ENCODE results near the gene ACOT8.
"Not testable (repeated sequence)": the region's sequence is repeated elsewhere in the genome, so short reads cannot be mapped to it uniquely, and the experiment has no call there.

ACOT8 gene

DNA sequence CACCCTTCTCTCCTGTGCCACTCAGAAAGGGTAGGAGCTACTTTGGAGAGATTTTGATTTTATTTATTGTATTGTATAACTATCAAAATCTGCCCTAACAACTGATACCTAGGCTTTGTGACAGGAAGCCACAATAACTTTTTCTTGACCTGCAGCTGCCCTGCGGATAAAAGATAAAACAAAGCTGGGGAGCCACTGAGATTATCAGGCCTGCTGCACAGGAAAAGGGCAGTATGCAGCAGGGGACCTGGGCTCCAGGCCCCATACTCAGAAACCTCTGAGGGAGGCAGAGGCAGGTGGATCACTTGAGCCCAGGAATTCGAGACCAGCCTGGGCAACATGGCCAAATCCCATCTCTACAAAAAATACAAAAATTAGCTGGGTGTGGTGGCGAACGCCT lies 24.6 kb downstream of the ACOT8 start:
- in situ Hi-C loops (cut with MboI; ENCODE audit: low sequenced_read_pairs) = no loop called here

DNA sequence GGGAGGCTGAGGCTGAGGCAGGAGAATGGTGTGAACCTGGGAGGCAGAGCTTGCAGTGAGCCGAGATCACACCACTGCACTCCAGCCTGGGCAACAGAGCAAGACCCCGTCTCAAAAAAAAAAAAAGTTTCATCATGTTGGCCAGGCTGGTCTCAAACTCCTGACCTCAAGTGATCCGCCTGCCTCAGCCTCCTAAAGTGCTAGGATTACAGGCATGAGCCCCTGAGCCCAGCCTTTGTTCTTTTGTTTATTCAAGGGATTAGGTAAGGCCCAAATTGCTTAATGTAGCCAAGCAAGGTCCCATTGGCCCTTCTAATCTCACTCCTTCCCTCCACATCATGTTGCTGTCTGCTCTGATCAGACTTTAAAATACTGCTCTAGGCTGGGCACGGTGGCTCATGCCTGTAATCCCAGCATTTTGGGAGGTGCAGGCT lies 27.5 kb downstream of the ACOT8 start:
- in situ Hi-C loops (cut with MboI; ENCODE audit: low sequenced_read_pairs) = not testable (repeated sequence)

DNA sequence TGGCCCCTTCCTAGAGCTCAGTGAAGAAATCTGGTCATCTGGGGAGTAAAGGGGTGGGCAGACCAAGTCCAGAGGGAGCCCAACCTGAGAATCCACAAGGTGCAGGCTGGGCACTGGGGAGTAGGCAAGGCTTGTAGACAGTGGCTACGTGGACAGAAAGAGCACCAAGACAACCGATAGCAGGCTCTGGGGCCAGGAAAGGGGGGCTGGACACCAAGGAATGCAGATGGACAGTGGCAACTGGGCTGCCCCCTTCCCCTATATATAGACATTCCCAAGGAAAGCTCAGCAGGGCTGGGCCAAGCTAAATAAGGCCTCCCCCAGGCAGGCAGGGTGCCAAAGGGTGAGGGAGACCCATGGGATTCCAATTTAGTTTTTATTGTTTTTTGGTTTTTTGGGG lies 28.6 kb downstream of the ACOT8 start:
- in situ Hi-C loops (cut with MboI; ENCODE audit: low sequenced_read_pairs) = no loop called here

DNA sequence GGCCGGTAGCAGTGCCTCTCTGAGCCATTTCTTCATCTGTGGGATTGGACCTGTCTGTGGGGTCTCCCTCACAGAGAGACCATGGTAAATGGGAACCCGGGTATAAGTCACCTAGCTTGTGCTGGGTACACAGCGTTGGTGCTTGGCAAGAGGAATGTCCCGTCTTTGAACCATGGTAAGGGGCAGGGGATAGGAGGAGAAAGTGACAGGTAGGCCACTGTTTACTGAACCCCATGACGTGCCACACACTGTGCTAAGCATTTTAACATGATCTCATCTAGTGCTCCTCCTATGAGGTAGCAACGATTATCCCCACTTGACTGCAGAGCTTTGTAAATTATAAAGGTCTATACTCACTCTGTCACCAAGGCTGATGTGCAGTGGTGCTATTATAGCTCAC lies 29.5 kb downstream of the ACOT8 start:
- in situ Hi-C loops (cut with MboI; ENCODE audit: low sequenced_read_pairs) = no loop called here

DNA sequence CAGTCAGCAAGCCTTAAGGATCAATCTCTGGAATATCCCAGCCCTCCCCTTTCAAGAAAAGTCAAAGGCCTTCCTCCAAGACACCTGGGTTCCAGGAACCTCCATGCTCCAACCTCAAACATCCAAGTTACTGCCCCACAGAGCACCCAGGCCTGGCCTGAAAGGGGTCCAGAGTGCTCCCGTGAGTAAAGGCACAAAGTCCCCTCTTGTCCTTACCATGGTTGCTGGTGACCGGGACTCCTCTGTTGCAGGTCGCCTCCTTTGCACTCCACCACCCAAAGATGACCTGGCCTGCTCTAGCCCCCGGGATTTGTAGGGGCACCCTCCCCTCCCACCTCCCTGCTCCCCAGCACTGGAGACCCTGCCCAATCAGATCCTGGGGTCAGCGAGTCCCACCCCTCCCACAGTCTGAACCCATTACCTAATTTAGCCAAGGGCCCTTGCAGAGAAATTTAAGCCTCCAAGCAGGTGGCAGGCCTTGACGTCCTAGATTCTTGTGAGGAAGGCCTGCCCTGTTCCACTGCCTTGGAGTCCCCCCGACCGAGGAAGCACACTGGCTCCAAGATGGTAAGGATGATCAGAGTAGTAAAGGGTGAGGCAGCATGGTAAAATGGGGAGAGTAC lies 30.1 kb downstream of the ACOT8 start, which contains the start of gene TNNC2:
Gene TNNC2, minus strand, starts transcription at position 283 of the 623 bp plus-strand sequence. Its CDS starts 64 bp downstream, at position 219.
- in situ Hi-C loops (cut with MboI; ENCODE audit: low sequenced_read_pairs) = no loop called here

DNA sequence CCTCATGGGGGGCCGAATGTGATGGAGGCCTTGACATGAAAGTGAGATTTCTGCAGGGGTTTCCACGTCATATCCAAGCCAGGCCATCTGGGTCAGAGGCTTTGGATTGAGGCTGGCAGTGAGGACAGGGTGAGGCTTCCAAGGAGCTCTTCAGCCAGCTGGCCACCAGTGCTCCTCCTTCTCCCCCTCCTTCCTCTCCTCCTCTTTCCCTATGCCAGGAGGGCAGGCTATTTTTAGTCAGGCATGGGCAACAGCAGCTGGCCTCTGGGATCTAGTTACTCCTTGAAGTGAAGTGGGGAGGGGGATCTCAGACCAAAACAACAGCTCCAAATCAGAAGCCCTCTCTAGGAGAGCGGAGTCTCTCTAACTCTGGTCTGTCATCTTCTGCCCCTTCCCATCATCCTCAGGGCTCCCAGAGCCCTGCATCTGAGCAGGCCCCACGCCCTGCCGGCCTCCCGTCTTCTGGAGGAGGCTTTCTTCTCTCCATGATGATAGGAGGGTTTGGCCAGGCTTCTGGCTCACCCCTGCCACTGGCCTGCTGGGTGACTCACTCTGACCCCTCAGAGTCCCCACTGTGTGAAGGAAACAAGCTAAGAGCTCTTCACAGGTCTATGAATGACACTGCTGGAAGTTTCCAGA lies 30.7 kb downstream of the ACOT8 start:
- in situ Hi-C loops (cut with MboI; ENCODE audit: low sequenced_read_pairs) = no loop called here

DNA sequence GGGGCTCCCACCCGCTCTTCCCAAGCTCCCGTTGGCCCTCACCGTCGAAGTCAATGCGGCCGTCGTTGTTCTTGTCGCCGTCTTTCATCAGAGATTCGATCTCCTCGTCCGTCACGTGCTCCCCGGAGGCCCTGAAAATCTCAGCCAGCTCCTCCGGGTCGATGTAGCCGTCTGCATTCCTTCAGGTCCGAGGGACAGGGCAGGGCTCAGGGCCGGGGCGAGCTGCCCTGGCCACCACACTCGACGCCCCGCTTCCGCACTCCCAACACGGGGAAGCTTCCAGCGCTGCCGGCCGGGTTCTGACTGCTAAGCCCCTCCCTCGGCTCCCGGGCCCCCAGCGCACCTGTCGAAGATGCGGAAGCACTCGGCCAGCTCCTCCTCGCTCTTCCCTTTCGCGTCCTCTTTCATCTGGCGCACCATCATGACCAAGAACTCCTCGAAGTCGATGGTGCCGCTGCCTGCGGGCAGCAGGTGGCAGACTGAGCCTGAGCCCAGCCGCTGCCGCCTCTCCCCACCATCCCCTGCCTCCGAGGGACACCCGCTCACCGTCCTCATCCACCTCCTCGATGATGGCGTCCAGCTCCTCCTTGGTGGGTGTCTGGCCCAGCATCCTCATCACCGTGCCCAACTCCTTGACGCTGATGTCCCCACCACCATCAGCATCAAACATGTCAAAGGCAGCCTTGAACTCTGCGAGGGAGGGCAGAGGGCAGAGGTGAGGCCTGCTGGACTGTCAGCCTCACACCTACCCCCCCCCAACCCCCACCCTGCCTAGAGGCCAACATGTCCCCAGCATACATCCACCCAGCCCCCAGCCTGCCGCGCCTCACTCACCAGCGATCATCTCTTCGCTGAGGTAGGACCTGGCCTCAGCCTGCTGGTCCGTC lies 33.0 kb downstream of the ACOT8 start:
- in situ Hi-C loops (cut with MboI; ENCODE audit: low sequenced_read_pairs) = no loop called here

DNA sequence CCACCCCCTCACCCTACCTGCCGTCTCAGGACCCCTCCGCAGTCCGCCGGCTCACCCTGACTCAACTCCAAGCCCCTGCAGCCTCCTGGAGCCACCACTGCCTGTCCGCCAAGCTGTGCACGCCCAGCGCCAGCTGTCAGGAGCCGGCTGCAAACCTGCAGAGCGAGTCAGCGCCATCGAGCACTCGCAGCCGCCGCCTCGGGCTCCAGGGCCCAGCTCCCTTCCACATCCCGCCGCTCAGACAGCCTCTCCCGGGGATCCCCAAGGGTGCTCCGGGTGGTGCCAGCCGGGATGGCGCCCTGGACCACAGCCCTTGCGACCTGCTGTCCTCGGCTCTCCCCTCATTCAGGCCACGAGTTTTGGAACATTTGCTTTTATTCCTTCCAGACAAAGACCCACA lies 34.3 kb downstream of the ACOT8 start:
- in situ Hi-C loops (cut with MboI; ENCODE audit: low sequenced_read_pairs) = no loop called here

DNA sequence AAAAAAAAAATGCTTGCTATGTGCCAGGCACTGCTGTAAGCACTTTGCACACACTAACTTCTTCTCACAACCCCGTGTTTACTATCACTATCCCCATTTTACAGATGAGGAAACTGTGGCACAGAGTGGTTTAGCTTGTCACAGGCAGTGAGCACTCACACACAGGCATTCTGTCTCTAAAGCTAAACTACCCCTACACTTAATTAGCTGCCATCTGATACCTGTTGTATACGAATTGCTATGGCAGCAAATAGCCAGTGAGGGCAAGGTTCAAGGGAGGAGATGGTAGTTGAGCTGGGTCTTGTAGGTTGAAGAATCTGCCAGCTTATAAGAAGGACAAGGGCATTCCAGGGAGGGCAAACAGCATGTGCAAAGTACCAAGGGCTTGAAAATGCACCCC lies 35.2 kb downstream of the ACOT8 start:
- in situ Hi-C loops (cut with MboI; ENCODE audit: low sequenced_read_pairs) = no loop called here

DNA sequence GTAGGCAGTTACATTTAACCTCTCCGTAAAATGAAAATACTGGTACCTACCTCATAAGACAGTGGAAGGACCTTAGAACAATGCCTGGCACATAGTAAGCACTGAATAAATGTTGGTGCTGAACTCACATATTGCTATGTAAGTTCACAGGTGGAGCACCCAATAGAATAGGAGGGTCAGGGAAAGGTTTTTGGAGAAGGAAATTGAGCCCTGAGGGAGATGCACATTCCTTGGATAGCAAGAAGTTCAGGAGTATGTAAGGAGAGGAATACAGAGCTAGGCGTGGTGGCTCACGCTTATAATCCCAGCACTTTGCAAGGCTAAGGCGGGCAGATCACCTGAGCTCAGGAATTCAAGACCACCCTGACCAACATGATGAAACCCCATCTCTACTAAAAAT lies 37.7 kb downstream of the ACOT8 start:
- in situ Hi-C loops (cut with MboI; ENCODE audit: low sequenced_read_pairs) = no loop called here

DNA sequence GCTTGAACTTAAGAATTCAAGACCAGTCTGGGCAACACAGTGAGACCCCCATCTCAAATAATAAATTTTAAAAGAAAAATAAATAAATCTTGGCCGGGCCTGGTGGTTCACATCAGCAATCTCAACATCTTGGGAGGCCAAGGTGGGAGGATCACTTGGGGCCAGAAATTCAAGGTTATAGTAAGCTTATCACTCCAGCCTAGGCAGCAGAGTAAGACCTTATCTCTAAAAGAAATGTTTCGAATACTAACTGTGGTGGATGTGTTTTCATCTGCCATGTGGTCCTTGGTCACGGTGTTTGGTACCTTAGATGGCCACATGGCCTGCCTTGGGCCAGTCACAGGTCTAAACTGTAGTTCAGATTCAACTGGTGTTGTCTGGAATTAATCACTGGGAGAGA lies 39.0 kb downstream of the ACOT8 start:
- in situ Hi-C loops (cut with MboI; ENCODE audit: low sequenced_read_pairs) = no loop called here

DNA sequence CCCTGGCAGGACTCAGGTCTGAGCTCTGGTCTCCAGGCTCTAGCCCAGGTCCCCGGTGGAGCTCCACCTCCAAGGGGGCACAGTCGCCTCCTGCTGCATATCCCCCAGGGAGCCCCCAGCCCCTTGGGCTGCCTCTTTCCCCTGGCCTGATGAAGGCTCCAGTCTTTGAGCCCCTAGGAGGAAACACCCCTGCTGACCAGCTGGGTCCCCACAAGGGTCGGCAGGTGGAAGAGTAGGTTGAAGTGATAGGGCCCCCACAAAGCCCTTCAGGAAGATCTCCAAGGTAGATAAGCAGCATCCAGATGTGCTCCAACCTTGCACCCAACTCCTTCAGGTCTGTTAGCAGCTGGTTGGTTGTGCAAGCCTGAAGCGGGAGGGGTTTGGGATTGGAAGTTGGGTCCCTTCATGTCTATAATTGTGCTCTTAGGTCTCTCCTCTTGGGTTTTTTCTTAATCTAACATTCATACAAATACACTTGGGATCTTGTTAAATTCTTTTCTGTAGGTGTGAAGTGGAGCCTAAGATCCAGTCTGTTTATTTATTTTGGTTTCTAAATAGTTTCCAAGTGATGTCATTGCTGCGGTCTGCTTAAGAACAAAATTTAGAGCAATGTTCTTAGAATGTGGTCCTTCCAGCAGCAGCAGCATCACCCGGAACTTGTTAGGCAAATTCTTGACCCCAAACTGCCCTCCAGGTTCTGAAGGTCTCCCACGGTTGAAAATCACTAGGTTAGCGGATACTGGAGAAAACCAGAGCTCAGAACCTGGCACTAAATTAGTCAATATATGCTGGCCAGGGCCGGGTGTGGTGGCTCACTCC lies 39.6 kb downstream of the ACOT8 start:
- in situ Hi-C loops (cut with MboI; ENCODE audit: low sequenced_read_pairs) = no loop called here

DNA sequence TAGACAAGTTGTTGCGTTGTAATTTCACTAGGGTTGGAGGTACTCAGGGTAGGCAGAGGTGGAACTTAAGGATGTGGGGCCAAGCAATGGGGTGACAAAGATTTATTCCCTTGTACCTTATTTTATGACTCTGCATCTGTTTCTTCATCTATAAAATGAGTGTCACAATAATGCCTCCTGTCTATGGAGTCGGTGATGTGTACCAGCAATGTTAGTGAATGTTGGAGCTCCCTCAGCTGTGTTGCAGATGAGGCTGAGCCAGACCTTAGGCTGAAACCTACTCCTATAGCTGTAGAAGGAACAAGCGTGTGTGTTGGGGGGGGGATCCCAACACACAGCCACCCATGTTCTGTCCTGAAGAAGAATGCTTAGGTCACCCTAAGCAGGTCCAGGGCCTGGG lies 40.2 kb downstream of the ACOT8 start:
- in situ Hi-C loops (cut with MboI; ENCODE audit: low sequenced_read_pairs) = no loop called here

DNA sequence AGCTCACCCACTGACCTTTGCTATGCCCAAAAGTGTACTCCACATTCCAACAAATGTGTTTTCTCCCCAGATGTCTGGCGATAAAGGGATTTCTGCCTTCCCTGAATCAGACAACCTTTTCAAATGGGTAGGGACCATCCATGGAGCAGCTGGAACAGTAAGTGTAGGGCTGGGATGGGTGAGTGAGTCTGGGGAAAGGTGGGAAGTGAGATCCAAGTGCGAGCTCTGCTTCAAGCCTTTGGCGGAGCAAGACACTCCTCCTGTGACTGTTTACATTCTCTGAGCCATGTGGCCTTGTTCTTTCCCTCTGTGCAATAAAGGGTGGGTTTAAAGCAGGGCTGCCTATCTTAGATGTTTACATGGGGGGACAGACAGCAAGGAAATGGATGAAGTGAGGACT lies 42.9 kb downstream of the ACOT8 start:
- in situ Hi-C loops (cut with MboI; ENCODE audit: low sequenced_read_pairs) = no loop called here

DNA sequence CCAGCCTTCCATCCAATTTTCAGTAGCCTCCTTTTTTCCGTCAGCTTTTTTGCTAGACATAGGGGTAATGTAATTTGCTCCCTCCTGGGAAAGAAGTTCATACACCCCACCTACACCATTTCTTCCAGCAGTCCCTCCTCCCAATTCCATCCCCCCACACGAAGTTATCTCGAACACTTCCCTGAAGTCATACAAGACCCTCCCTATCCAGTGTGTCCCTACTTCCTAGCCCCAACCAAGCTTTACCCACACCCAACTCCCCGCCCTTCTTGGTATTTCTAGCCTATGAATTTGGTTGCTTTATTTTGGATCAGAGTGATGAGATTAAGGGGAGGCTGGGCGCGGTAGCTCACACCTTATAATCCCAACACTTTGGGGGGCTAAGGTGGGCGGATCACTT lies 43.7 kb downstream of the ACOT8 start:
- in situ Hi-C loops (cut with MboI; ENCODE audit: low sequenced_read_pairs) = no loop called here

DNA sequence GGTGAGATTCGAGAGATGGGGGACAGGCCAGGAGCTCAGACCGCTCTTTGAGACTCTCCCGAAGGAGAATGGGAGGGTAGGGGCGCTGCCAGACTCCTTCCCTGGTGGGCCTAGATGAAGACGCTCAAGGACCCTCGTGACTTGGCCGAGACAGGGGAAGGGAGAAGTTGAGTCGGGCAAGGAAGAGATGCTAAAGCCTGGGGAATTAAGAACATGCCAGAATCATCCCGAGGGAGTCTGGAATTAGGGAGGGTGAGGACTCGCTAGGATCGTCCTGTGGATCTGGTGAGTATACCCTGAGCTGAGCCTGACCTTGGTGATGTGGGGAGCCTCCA lies 44.2 kb downstream of the ACOT8 start:
- in situ Hi-C loops (cut with MboI; ENCODE audit: low sequenced_read_pairs) = no loop called here

DNA sequence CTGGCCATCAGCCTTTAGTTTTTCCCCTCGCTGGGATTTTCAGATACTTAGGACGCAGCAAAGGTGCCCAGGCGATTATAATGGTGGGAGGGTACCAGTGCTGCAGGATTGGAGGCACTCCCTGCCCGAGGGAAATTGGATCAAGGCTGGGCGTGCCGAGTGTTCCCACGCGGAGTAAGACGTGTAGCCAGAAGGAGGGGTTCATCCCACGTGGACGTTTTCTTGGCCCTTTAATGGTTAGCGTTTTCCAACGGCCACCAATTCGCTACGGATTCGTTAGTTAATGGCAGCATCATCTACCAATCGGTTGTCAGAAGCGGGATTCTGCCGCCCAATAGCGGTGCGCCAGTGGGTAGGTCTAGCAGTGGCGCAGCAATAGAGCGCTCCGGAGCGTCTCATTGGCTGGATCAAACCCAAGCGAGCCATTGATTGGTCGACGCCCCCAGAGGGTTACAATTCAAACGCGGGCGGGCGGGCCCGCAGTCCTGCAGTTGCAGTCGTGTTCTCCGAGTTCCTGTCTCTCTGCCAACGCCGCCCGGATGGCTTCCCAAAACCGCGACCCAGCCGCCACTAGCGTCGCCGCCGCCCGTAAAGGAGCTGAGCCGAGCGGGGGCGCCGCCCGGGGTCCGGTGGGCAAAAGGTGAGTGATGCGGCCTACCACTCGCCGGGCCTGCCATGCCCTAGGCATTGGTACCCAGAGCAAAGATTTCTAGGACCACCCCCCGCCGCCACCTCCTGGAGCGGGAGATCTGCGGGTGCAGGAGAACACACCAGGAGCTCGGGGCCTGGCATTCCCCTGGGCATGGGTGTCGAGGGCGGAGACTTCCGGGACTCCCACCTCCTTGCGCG lies 44.8 kb downstream of the ACOT8 start, which contains the start of gene UBE2C:
Gene UBE2C, plus strand, starts transcription at position 488 of the 849 bp plus-strand sequence. Its CDS starts 52 bp downstream, at position 540.
- in situ Hi-C loops (cut with MboI; ENCODE audit: low sequenced_read_pairs) = no loop called here

DNA sequence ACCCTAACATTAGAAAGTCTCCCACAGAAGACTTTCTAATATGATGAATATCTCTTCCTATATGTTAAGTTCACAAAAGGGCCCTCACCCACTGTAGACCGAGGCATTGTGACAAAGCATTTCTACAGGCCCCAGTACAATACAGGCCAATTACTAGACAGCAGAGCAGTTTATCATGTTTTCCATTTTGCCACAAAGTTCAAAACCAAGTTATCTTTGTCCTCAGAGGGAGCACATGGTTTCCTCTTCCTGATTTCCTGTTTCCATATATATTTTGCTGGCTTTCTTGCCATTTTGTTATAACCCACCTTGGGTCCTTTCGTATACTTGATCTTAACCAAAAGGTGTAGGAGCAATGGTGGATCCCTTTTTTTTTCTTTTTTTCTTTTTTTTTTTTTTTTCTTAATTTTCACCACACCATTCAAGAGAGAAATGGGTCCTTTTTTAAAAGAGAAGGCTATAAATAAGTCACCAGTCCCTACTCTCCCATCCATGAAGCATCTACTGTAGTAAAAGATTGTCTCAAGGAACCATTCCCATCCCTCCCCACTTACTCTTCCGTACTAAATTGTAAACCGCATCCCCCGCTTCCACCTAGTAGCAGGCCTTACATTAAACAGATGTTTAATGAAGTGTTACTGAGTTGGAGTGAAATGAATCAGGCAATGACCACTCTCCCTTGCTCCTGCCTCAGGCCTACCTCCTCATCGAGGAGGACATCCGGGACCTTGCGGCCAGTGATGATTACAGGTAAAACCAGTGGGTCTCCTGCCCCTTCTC lies 46.8 kb downstream of the ACOT8 start:
- in situ Hi-C loops (cut with MboI; ENCODE audit: low sequenced_read_pairs) = no loop called here

DNA sequence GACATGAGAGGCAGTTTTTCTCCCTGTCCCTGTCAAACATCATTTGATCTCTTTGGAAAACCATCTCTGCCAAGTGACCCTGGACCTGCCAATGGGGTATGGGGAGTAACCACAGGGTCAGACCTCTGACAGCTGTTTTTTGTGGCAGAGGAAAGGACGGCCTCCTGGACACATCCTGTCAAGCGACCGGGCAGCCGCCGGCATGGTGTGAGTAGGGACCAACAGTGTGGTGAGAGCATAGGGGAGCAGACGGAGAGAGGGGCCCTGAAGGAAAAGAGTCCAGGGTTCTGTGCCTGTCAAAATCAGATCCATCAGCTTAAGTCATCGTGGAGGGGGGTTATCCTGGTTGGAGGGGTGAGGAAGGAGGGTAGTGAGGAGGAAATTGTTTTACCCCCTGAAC lies 55.3 kb downstream of the ACOT8 start:
- in situ Hi-C loops (cut with MboI; ENCODE audit: low sequenced_read_pairs) = no loop called here

All from HL-60/S4 (cell line).